Activated CD4-positive, CD25-positive, alpha-beta regulatory T cell treated with anti-CD3 and anti-CD28 coated beads, Interleukin-2, amount 50 U/mL, for 24 hours (primary cell): ENCODE results near the gene NEK5.
A peak's percentile ranks its signal among the peaks of the same experiment; 100 is the strongest.
"Not testable (repeated sequence)": the region's sequence is repeated elsewhere in the genome, so short reads cannot be mapped to it uniquely, and the experiment has no call there.

Source experiments
- ATAC-seq, 2 donors: fragments of 150-1000 bp; cut with Tn5 transposase; one replicate each; pipeline ENCODE4 v1.10.0; 2021; ENCODE audit warnings: mild to moderate bottlenecking in 1 of 2, moderate library complexity in 1 of 2

The NEK5 gene

GRCh38 chr13:52137489-52137888, 8.6 kb upstream of the NEK5 start:
- ATAC-seq: no peak

DNA sequence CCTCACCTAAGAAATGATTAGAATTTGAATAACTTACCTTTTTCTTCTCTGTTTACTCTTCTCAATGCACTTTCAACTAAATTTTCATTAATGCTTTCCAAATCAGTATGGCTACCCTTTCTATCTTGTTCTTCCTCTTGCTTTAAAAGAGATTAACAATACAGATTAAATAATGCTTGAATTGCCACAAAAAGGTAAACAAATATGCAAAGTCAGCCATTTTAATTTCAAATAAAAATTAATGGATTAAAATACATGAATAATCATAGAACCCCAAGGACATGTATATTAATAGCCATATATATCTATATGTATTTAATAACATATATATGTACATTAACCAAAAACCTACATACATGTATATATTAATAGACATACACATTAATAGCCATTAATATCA, 7.9 kb upstream of the NEK5 start:
- no peak for ATAC-seq

DNA sequence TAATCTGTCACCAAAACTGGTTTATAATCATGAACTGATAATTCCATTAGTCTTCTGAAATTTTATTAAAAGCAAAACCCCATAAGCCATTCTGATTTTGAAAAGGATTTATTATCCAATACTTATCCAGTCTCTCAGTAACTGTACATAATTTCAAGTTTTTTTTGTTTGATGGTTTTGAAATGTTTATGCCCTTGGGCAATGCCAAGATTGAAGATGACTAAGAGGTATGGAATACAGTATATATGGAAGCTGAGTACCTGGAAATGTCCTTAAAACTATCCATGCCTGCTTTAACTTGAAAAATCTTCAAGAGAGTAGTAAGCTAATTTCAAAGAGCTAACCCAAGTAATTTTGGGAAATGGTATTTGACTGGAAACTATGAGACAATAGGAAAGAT, 1.8 kb upstream of the NEK5 start:
- ATAC-seq: no peak

DNA sequence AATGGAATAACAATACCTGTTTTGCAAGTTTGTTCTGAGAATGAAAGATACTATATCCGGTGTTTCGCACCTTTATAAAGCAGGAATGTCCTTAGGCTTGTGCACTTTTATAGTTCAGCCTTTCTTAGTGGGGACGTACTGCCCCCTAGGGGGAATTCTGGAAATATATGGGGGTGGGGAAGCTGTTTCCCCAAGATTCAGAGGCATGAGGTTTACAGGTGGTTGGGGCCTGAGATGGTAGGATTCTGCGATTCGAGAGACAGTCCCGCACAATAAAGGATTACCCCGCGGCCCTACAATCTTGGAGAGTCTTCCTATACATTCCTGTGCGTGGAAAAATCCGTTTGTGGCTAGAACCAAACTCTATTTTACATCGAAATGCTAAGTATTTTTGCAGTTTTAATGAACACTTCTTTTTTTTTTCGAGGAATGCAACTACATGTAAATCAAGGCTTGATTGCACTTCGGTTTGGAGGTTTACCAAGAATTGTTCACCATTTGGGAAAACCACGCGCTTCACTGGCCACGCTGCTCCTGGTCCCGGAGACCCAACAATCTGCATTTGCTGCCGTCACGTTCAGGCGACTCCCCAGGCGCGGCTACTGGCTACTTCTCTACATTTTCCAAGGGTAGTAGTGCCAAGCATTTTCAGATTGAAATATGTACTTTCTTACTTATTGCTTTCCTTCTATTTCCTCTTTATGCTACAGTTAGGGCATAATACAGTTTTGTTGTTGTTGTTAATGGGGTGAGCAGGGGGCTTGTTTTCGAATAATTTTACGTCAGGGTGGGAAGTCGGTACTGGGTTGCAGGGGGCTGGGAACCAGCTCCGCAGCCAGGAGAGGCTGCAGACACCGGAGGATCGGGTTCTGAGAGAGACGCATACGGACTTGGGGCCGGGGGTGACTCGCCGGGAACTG, 830 bp downstream of the NEK5 start:
- peak; percentile 60 to 68 for ATAC-seq

DNA sequence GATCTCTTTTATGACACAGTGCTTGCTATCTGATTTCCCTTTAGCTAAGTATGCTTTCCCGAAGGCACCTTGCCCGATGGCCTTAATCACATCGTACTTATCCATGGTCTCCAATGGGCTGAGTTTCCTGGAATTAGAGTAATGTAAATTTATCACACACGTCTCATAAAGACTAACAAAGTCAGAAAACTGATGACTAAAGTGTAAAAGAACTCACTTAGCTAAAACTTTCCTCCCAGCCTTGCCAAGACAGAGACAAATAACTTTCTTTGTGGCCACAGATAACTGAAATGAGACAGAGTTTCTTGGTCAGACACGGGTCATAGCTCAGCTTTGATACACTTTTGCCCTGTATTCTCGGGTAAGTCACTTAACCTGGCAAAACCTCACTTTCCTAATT, 1.5 kb downstream of the NEK5 start:
- peak; percentile 5 to 45 for ATAC-seq

GRCh38 chr13:52125547-52125946, 3.3 kb downstream of the NEK5 start:
- ATAC-seq: no peak

DNA sequence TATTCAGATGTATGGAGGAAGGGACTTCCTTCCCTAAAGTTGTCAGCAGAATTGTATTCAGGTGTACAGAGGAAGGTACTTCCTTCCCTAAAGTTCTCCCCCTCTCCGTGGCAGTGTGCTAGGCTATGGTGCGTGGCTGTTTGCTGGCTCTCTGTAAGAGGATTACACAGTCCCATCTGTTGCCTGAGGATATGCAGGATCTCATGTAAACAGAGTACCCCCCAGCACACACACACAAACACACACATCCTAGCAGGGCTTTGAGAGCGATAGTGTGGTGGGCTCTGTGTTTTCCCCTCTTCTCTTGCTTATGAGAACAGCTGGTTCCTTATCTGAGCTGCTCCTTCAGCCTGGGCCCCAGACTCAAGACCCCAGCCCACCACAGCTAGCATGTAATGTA, 10.3 kb downstream of the NEK5 start:
- ATAC-seq: no peak

GRCh38 chr13:52118095-52118494, 10.8 kb downstream of the NEK5 start:
- no peak for ATAC-seq

DNA sequence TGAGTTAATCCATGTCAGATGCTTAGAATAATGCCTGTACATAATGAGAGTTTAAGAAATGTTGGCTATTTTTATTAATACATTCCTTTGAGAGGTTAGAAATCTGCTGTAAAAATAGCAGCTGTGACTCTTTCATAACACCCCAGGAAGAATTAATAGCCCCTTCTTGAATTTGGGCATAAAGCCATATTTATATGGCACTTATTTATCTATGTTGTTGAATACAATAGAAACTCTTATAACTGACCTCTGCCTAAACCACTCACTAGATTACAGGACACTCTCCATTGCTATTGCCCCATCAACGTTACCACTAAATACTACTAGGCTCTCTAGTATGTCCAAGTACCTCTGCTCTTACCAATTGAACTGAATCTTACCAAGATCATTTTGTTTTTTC, 16.3 kb downstream of the NEK5 start:
- ATAC-seq: no peak

DNA sequence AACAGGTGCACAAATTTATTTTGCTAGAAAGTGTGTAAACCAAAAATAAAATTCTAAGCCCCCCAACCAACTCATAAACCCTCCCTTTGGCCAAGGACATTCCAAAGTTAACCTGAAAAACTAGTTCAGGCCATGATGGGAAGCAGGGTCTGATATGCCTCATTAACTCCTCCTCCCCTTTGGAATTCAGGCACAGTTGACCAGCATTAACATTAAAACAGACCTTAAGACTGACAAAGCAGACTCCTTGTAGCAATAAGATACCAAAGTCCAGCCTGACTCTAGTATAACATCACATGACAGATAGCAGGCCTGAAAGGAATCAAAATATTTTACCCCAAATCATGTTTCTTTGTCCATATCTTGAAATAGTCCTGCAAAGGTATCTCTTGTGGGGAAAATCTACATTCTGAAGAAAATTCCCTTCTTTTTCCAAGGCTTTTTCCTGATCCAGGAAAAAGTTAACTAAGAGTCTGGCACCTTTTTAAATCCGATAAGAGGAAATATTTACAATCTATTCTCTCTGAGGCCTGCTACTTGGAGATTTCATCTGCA, 19.7 kb downstream of the NEK5 start:
- no peak for ATAC-seq

GRCh38 chr13:52105841-52106240, 23.0 kb downstream of the NEK5 start:
- no peak for ATAC-seq

DNA sequence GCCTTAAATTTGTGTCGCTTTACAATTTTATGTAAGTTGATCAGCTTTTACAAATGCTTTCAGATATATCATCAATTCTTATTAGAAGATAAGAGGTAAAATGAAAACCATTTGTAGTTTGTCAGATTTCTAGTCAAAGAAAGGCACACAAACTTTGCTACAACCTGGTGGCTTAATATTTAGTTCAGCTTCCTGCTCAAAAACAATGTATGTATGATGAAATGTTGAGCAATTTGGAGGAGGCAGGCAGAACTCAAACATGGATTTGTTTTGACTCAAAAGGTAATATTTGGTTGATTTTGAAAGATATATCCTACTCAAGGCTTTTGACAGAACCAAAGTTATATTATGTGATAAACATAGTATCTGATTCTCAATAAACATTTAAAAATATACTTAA, 24.2 kb downstream of the NEK5 start:
- ATAC-seq: no peak

- no peak for ATAC-seq
Observed at GRCh38 chr13:52103386-52103785, 25.5 kb downstream of the NEK5 start.

- not testable (repeated sequence) for ATAC-seq
Observed at GRCh38 chr13:52102423-52102822, 26.4 kb downstream of the NEK5 start.

GRCh38 chr13:52097197-52097596, 31.7 kb downstream of the NEK5 start:
- ATAC-seq: no peak

DNA sequence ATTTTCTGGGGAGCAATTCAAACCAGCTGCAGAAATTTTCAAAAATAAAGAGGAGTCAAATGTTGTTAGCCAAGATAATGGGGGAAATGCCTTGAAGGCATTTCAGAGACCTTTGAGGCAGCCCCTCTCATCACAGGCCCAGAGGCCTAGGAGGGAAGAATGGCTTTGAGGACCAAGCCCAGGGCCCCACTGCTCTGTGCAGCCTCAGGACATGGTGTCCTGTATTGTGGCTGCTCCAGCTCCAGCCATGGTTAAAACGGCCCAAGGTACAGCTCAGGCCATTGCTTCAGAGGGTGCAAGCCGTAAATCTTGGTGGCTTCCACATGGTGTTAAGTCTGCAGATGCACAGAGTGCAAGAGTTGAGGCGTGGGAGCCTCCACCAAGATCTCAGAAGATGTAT, 32.1 kb downstream of the NEK5 start:
- no peak for ATAC-seq

- ATAC-seq: no peak
Observed at GRCh38 chr13:52096062-52096461, 32.8 kb downstream of the NEK5 start.

GRCh38 chr13:52092087-52092486, 36.8 kb downstream of the NEK5 start:
- no peak for ATAC-seq

DNA sequence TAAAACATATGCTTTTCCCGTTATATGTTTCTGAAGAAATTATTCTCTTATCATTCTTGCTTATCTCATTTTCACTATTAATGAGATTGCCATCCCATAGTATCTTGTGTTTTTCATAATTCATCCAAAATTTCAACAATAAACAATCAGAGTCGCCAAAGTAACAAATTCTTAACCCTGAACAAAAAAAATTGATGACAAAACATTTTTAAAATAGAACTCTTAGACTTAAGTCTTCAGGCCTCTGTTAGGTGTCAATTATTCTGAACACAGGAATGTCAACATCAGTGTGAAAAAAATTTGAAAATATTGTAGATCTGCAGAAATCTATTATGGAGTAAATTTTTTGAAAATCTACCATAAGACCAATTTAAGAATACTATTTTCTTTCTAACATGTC, 37.4 kb downstream of the NEK5 start:
- no peak for ATAC-seq

GRCh38 chr13:52085421-52085820, 43.5 kb downstream of the NEK5 start:
- ATAC-seq: no peak

GRCh38 chr13:52084981-52085380, 43.9 kb downstream of the NEK5 start:
- not testable (repeated sequence) for ATAC-seq

DNA sequence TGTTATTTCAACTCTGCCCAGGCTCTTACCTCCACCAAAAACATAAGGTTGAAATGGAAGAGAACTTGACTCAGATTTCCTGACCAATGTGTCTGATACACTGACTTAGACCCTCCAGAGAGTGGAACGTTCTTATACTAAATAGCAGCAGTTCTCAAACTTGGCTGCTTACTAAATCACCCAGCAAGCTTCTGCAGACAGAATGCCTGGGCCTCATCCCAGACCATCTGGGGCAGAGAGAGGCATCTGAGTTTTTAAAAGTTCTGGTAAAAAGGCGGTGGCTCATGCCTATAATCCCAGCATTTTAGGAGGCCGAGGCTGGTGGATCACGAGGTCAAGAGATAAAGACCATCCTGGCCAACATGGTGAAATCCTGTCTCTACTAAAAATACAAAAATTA, 46.3 kb downstream of the NEK5 start:
- no peak for ATAC-seq

DNA sequence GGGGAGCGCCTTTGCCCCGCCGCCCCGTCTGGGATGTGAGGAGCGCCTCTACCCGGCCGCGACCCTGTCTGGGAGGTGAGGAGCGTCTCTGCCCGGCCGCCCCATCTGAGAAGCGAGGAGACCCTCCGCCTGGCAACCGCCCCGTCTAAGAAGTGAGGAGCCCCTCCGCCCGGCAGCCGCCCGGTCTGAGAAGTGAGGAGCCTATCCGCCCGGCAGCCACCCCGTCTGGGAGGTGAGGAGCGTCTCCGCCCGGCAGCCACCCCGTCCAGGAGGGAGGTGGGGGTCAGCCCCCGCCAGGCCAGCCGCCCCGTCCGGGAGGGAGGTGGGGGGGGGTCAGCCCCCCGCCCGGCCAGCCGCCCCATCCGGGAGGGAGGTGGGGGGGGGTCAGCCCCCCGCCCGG, 49.0 kb downstream of the NEK5 start:
- ATAC-seq: not testable (repeated sequence)

DNA sequence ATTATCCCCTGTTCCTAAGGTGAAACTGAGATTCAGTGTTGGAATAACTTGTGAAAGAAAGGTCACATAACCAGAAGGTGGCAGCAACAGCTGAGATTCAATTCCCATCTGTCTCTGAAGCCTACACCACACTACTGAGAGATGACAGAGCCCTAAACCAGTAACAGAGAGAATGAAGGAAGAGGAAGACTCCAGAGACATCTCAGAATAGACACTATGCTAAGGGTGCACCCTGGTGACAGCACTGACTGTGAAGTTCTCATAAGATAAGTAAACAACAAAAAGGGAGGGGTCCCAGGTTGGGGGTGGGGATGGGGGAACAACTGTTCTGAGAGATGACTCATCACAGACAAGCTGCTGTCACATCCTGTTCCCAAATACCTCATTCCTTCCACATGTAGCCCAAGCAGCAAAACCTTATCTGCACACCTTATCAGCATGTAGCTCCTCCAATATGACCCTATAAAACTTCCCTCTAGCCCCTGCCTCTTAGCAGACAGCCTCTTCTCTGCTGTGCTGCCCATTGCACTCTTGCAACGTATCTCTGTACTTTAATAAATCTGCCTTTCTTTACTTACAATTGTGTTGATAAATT, 57.8 kb downstream of the NEK5 start:
- no peak for ATAC-seq
